Measurements from ENCODE around the gene IL18. TPM values are rescaled to one million over a fixed set of nuclear protein-coding genes. Genes with fewer than 3 reads are reported as not detected.

Gene IL18
- total RNA-seq, result 5.8 and 9.2 TPM in 2 replicates

DNA sequence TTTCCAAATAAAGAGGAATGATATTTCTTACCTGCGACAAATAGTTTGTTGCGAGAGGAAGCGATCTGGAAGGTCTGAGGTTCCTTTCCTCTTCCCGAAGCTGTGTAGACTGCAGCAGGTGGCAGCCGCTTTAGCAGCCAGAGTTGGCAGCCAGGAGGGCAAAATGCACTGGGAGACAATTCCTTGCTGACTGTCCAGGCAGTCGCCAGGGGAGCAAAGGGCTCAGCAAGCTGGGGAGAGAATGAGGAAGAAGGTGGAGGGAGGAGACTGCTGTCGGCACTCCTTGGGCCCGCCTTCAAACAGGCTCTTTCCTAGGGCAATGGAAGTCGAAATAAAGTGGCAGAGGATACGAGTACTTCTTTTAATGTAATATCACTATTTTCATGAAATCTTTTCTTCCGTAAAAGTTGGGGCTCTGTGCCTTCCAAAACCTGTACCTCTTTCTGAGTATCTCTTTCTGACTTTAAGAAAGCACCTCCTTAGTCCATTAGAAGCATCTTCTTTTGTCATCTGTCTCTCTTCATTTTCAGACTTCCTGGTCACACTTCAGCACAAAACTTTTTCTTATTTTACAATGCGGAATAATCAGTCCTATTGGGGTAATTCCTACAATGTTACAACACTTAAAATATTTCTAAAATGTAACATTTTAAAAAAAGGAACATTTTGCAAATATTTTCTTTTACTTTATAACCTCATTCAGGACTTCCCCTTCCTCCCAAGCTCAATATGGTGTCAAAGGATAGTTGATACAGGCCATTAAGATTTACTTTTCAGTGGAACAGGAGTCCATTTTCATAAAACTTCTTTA, at the start of gene IL18:
Gene IL18, minus strand, starts transcription at position 220 of the 811 bp plus-strand sequence. CDS start 9,041 bp downstream, outside the sequence.

DNA sequence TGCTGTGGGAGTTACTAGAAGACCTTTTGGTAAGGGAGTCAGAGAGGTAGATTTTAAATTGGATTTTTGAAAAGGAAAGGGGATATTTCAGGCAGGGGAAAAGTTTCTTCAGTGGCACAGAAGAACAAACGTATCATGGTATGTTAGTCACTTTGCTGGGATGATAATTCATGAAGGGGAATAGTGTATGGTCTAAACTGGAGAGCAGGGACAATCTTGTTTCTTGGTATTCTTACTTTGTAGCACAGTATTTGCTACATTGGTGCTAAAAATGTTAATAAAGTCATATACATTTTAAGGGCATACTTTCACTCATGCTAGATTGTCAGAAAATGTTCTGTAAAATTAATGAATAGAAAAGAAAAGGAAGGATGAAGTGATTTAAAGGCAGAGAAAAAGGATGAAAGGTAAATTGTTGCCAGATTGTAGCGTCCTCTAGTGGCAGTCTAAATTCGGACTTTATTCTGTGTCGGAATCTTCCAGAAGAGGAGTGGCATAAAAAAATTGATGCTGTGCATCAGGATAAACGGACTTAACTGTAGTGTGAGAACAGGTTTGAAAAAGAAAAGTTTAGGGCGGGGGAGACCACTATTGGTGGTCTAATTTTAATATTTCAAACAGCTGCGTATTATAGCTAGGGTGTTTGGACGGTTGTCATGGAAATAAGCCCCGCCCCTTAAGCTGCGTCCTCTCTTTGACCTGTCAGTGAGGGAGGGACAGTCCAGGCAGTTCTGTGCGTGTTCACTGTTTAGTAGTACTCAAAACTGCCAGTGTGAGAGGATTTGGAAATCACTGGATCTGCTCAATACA, 11.1 kb upstream of the IL18 start, which contains the start of gene BCO2:
Gene BCO2, plus strand, starts transcription at position 724 of the 810 bp plus-strand sequence. CDS start 90 bp downstream, outside the sequence.

DNA sequence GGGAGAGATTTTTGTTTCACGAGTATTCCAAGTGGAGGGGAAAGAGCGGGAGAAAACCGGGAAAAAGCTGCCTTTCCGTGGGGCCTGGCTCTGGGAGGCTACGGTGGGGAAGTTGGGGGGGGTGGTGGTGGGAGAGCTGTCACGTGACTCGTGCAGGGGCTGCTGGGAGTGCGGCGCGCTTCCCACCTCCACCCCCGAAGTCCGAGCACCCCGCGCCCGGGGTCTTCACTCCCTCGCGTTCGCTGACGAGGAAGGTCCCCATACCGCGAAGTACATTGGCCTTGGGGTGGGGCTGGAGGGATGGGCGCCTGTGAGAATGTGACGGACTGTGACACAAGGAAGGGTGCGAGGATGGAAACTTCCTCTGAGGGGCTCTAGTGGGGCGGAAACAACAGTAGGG, 3.3 kb upstream of the IL18 start, which contains the start of gene TEX12:
Gene TEX12, plus strand, starts transcription at position 228 of the 400 bp plus-strand sequence. CDS start 1,897 bp downstream, outside the sequence.

Other genes starting within 250 kb of the IL18 start
- gene C11orf52, start 245.2 kb downstream of the IL18 start, total RNA-seq, result 0.83 TPM in 1 of 2 replicates, not detected in the other
- gene DIXDC1, start 226.8 kb downstream of the IL18 start, total RNA-seq, result 16.2 and 22.1 TPM in 2 replicates
- gene DLAT, start 138.7 kb downstream of the IL18 start, total RNA-seq, result 31.7 and 35.0 TPM in 2 replicates
- 1.5 and 1.6 TPM in 2 replicates for gene PIH1D2, start 90.1 kb downstream of the IL18 start, total RNA-seq
- 22.2 and 25.7 TPM in 2 replicates for gene NKAPD1, start 89.8 kb downstream of the IL18 start, total RNA-seq
- gene TIMM8B, start 77.3 kb downstream of the IL18 start, total RNA-seq, result 69.3 and 93.7 TPM in 2 replicates
- 170 and 196 TPM in 2 replicates for gene SDHD, start 77.2 kb downstream of the IL18 start, total RNA-seq
- gene TEX12, start 3.3 kb upstream of the IL18 start, total RNA-seq, result 0.14 and 0.28 TPM in 2 replicates
- gene BCO2, start 11.4 kb upstream of the IL18 start, total RNA-seq, result 7.5 and 11.9 TPM in 2 replicates
- gene PTS, start 62.3 kb upstream of the IL18 start, total RNA-seq, result 66.3 and 67.7 TPM in 2 replicates
- gene PLET1, start 96.8 kb upstream of the IL18 start, total RNA-seq, result not detected in 2 replicates

Data from smooth muscle cell of bladder (primary cell).